RKO (cell line): ENCODE results near the gene RER1.

ENCODE experiments used
- DNase-seq: peaks from one replicate; pipeline ENCODE4 v3.0.0-alpha.2; 2016; ENCODE audit warnings: low spot score

Gene RER1

GRCh38 chr1:2375923-2376260 is 15.7 kb upstream of the RER1 start:
- DNase-seq: no peak

DNA sequence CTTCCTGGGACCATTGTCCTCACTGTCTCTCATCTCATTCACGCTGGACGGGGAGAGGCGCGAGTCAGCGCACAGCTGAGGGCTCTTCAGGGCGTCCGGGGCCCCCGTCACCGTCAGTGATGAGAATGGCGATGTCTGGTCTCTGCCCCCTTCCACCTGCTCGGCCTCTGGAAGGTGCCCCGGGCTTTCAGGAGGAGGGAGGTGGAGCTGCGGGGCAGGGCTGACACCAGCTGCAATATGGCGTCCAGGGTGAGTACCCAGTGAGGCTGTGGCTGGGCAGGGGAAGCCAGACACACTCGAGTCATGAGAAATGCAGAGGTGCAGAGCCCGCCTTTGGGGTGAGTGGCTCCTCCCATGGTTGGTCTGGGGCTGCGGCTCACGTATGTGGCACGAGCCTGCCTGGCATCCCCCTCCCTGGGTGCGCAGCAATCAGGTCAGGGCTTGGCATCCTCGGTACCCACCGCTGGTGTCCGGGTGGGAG is 15.3 kb upstream of the RER1 start:
- DNase-seq: no peak

- no peak for DNase-seq
Measured at GRCh38 chr1:2376931-2377672, 14.5 kb upstream of the RER1 start.

DNA sequence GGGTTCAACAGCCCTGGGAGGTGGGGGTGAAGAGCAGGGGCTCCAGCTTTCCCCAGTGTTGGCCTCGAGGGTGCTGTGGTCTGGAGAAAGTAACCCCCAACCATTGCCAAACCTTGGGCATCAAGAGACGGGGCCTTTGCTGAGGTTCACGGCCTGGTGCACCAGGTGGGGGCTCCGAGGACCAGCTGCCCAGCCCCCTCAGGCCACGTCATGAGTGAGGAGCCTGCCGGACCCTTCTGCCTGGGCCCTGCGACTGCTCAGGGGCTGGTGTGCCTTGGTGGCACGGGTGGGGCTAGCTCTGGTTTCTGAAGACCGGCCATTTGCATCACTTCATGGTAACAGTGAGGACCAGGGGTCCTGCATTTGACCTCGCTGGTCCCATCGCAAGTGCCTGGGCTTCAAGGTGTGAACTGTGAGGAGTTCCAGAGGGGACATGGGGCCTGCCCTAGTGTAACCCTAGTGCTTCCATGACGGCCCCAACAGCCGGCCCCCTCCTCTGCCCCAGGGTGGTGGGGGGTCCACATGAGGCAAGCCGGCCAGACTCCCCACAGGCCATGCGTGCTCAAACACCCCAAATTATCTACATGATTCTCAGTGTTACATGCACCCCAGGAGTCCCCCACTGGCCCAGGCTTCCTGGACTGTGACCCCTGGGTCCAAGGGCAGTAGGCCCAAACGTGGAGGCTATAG is 13.7 kb upstream of the RER1 start:
- no peak for DNase-seq

- DNase-seq: no peak
Measured at GRCh38 chr1:2378441-2378851, 13.2 kb upstream of the RER1 start.

- no peak for DNase-seq
Measured at GRCh38 chr1:2378956-2379732, 12.5 kb upstream of the RER1 start.

DNA sequence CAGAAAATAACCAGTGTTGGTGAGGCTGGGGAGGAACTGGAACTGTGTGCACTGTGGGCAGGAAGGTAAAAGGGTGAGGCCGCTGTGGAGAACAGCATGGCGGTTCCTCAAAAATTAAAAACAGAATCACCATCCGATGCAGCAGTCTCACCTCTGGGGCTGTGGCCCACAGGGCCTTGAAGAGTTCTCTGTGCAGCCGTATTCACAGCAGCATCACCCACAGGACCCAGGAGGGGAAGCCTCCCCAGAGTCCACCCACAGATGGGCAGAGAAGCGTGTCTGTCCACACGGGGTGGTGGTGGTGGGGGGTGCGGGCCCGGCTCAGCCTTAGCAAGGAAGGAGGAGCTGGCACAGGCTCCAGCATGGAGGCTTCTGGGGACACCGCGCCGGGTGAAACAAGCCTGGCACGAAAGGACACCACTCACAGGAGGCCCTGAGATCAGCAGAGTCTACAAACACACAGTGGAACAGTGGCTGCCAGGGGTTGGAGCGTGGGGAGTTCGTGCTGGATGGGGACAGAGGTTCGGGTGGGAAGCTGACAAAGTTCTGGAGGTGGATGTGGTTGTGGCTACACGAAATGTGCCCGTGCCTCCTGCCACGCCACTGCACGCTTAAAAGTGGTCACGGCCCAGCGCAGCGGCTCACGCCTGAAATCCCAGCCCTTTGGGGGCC is 11.8 kb upstream of the RER1 start:
- DNase-seq: no peak

GRCh38 chr1:2380816-2381591 is 10.6 kb upstream of the RER1 start:
- no peak for DNase-seq

- DNase-seq: peak; percentile 67
Measured at GRCh38 chr1:2381741-2382620, 9.7 kb upstream of the RER1 start.

DNA sequence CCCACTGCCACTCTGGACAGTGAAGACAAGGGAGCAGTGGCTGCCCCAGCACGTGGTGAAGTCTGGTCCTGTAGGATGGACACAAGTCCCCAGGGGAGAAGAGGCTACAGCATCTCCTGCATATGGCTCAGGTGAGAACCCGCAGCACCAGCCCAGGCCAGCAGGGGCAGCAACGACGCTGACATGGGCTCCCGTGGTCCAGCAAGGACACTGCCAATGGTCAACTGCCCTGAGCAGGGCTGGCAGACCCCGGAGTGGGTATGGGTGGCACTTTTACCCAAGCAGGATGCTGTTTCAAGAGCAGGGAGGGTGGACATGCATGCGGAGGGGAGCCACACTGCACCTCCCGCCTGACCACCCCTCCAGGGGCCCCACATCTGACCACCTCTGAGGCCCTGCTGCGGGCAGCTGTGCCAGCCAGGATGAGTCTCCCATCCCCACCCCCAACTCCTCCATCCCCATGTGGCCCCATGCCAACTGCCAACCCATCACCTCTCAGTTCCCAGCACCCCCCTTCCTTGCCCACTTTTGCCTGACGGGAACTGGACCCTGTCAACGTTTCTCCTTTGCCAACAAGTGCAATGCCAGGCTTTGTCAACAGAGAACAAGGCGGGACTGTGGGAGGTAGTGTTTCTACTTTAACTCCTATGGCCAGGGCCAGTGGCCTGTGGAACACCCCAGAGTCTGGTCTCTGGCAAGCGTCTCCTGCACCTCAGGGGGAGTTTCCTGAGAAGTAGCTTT is 8.8 kb upstream of the RER1 start:
- peak; percentile 23 for DNase-seq

- DNase-seq: no peak
Measured at GRCh38 chr1:2383576-2383975, 8.1 kb upstream of the RER1 start.

DNA sequence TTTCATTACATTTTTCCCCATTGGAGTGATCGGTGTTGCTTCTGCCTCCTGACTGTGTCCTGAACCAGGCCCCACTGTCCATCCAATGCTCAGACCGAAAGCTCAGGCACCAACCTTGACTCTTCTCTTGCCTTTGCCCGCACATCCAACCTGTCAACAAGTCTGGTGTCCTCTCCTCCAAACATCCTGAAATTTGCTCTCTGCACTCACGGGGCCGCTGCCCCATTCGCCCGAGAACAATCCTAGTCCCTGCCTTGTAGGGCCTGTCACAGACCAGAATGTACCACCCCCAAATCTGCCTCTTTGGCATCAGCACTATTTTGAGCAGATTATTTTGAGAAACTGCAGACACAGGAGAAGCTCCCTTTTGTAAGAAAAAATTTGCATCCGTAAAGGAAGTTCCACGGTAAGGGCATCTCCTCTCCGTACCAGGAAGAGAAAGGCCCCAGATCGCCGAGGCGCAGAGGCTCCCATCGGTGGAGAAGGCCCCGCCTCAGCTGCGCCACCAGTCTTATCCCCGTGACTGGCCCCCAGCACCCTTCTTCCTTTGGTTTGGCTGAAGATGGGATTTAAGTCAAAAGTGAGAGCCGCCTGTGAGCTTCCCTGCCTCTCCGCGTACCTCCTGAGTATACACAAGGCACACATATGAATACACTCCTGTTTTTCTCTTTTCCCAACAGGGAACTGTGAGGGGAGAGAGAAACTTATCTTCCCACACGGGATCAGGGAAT is 7.3 kb upstream of the RER1 start:
- no peak for DNase-seq

GRCh38 chr1:2384941-2385481 is 6.6 kb upstream of the RER1 start:
- DNase-seq: no peak

GRCh38 chr1:2385606-2386280 is 5.9 kb upstream of the RER1 start:
- no peak for DNase-seq

DNA sequence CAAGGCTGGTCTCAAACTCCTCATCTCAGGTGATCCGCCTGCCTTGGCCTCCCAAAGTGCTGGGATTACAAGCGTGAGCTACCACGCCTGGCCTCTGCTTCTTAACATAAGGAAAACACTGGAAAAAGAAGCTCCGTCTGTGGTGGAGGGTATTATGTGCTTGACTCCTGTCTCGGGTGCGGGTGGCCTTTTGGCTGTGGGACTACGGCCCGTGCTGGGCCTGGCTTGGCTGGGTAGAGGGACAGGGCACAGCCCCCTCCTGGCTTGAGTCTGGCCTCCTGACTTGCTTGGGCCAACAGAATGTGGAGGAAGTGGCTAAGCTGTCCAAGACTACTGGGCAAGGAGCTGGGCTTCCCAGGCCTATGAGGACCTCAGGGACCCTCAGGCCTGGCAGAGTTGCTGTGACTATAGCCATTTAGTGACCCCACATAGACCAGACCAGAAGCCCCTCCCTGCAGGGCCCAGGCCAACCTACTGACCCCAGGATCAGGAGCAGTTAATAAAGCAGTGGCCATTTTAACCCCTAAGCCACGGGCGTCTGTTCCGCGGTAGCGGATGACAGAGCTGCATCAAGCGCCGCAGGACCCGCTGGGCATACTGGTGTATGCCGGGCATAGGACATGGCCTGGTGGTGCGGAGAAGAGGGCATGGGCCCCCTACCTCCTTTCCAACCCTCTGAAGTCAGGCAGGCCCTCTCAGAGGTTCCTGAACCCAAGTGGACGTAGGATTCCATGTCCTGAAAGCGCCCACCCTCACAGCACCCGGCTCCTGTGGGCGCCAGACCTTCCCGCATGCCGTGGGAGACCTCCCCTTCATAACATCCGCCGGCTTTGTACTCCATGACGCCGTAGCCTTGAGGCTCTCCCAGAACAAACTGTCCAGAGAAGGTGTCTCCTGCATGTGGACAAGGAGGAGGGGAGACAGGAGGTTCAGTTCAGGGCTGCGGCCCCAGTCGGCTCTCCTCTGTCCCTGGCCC is 4.7 kb upstream of the RER1 start:
- DNase-seq: no peak

DNA sequence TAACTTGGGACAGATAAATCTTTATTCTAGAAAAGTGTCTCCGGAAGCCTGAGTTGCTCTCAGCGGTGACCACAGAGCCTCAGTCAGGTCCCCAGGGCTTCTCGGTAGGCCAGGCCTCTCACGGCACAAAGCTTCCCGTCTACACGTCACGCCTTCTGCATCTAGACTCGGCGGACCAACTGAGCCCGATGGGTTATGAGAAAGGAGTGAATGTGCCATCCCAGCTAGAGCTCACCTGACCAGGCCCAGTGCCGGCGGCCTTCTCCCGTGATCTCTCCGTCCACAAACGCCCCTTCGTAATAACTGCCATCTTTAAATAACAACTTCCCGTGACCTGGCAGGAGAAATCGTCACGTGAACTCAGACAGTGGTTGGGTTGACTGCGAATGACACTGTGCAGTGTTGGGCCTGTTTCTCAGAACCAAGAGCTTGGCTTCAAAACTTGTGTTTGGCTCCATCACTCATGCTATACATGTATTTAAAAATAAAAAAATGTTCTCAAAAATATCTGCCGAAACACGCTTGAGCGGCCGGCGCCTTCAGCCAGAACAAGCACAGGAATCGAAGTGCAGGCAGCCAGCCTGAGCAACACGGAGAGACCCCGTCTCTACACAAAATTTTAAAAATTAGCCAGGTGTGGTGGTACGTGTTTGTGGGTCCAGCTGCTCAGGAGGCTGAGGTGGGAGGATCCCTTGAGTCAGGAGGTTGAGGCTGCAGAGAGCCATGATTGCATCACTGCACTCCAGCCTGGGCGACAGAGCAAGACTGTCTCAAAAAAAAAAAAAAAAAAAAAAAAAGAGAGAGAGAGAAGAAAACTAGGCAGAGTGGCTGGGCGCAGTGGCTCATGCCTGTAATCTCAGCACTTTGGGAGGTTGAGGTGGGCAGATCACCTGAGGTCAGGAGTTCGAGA is 3.4 kb upstream of the RER1 start:
- no peak for DNase-seq
